Right atrium auricular region (tissue), 2 donors: Measurements from ENCODE around the gene MTG2. TPM values are rescaled to one million over a fixed set of nuclear protein-coding genes. Genes with fewer than 3 reads are reported as not detected.

Experiments
- DNase-seq: peaks from one replicate; pipeline ENCODE4 v3.0.0-alpha.2; 2019; ENCODE audit warnings: low spot score
- H3K27ac ChIP-seq, 2 donors: fragments of 200-600 bp; sonication (generic); 1 replicate in 1 of 2; 2 replicates in 1 of 2; pipeline ENCODE4 v1.5.1; 2016 to 2019
- H3K27me3 ChIP-seq, 2 donors: fragments of 200-600 bp; sonication (generic); one replicate each; pipeline versions ENCODE4 v1.5.1 to v1.6.0; 2017 to 2019
- H3K36me3 ChIP-seq: fragments of 200-600 bp; sonication (generic); one replicate; pipeline ENCODE4 v1.5.1; 2016
- H3K4me1 ChIP-seq, 2 donors: fragments of 200-600 bp; sonication (generic); one replicate each; pipeline versions ENCODE4 v1.5.1 to v1.6.0; 2017 to 2019
- H3K4me3 ChIP-seq, 2 donors: fragments of 200-600 bp; sonication (generic); 1 replicate in 1 of 2; 2 replicates in 1 of 2; pipeline ENCODE4 v1.5.1; 2017 to 2019; ENCODE audit warnings: mild to moderate bottlenecking in 1 of 2, moderate library complexity in 1 of 2
- H3K9me3 ChIP-seq, 2 donors: fragments of 200-600 bp; sonication (generic); one replicate each; pipeline ENCODE4 v1.5.1; 2019
- total RNA-seq, 2 donors: library from RNA; depleted of rRNA; stranded (reverse); fragments of >200 nt; gene quantifications; one replicate each; pipeline ENCODE4 v1.1.0, GENCODE V29; 2016
- TF ChIP-seq, protein P1 (sequence below), 2 donors: fragments of 200-600 bp; sonication (generic); IDR thresholded peaks; one replicate each; pipeline ENCODE4 v1.5.1; 2019; ENCODE audit warnings: antibody characterized with exemption in 2 of 2

MTG2 gene
- total RNA-seq, 2 donors from 2014 or later: 20.7 to 24.1 TPM

DNA sequence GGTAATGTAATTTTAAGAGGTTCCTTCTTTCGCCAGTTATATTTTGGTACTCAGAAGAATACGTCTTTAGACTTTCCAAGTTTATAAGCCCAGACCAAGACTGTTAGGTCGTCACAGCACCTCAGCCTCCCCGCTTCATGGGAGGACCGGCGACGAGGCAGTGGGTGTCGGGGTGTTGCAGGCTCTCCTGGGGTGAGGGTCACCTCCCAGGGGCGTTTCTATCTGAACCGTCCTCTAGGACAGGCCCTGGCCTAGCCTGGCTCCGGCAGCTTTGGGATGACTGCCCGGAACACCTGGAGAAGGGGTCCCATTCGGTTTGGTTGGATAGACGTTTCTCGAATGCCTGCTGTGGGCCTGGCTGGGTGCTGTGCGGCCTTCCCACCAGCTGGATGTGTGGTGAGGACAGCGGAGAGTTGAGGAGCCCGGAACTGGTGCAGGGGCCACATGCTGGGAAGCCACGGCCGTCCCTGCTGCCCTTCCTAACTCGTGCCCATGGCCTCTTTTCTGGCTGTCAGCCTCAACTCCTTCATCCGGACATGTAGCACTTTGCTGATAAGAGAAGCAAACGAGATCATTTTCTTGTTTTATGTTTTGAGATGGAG is 56.6 kb downstream of the MTG2 start:
- no peaks in the 10 kb centered on the region for H3K36me3 ChIP-seq
- H3K9me3 ChIP-seq: no peaks in the 10 kb centered on the region
- TF ChIP-seq, protein P1, sequence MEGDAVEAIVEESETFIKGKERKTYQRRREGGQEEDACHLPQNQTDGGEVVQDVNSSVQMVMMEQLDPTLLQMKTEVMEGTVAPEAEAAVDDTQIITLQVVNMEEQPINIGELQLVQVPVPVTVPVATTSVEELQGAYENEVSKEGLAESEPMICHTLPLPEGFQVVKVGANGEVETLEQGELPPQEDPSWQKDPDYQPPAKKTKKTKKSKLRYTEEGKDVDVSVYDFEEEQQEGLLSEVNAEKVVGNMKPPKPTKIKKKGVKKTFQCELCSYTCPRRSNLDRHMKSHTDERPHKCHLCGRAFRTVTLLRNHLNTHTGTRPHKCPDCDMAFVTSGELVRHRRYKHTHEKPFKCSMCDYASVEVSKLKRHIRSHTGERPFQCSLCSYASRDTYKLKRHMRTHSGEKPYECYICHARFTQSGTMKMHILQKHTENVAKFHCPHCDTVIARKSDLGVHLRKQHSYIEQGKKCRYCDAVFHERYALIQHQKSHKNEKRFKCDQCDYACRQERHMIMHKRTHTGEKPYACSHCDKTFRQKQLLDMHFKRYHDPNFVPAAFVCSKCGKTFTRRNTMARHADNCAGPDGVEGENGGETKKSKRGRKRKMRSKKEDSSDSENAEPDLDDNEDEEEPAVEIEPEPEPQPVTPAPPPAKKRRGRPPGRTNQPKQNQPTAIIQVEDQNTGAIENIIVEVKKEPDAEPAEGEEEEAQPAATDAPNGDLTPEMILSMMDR (IDR thresholded peaks at IDR 0.05): no peak
- H3K4me3 ChIP-seq: peak overlapping the region; percentile 84 to 95
- H3K4me1 ChIP-seq: peaks cover 0 to 65% of the 10 kb centered on the region in 2 donors
- no peaks in the 10 kb centered on the region for H3K27me3 ChIP-seq
- no peak for DNase-seq
- peak overlapping the region; percentile 92 to 93 for H3K27ac ChIP-seq

DNA sequence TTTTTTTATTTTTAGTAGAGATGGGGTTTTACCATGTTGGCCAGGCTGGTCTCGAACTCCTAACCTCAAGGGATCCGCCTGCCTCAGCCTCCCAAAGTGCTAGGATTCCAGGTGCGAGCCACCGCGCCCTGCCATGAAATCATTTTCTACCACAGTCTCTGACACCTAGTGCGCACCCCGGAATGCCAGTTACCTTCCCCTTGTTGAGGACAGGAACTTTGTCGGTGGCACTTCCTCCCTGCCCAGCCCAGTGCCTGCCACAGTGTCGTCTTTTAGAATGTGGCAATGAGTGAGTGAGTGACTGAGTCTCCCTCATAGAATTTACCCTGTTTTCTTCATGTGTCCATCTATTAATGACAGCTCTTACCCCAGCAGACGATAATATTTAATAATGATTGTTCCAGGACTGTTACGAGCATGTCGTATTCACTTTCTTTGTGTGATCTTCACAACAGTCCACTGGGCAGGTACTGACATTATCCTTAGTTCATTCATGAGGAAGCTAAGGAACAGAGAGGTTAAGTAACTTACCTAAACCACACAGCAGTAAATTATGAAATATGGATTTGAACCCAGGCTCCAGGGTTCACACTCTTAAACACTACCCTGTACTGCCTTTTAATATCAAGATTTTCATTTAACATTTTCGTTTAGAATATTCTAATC is 57.3 kb downstream of the MTG2 start:
- no peaks in the 10 kb centered on the region for H3K36me3 ChIP-seq
- H3K9me3 ChIP-seq: no peaks in the 10 kb centered on the region
- H3K4me3 ChIP-seq: no peak overlapping the region
- H3K4me1 ChIP-seq: peaks cover 0 to 68% of the 10 kb centered on the region in 2 donors
- TF ChIP-seq, protein P1 (IDR thresholded peaks at IDR 0.05): no peak
- peak overlapping the region; percentile 92 to 93 for H3K27ac ChIP-seq
- no peak for DNase-seq
- no peaks in the 10 kb centered on the region for H3K27me3 ChIP-seq

DNA sequence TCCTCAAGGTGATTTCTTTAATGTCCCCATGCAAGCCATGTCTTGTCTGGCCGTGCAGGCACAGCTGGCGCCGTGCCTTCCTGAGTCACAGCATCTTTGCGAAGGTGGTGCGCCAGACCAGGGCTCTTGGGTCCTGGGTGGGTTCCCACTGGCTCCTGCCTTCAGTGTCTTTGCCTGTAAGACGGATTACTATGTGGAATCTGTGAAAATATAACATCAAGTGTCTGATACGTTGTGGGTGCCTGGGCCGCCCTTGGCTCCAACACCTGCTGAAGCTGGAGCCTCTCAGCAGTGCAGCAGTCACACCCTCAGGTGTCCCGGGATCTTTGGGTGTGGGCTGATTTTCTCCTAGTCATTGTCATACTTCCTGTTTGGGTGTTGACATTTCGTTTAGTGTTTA is 58.7 kb downstream of the MTG2 start:
- no peaks in the 10 kb centered on the region for H3K36me3 ChIP-seq
- no peaks in the 10 kb centered on the region for H3K27me3 ChIP-seq
- TF ChIP-seq, protein P1 (IDR thresholded peaks at IDR 0.05): no peak
- H3K4me1 ChIP-seq: peaks cover 0 to 75% of the 10 kb centered on the region in 2 donors
- peak overlapping the region; percentile 48 to 92 for H3K27ac ChIP-seq
- no peak for DNase-seq
- H3K4me3 ChIP-seq: no peak overlapping the region
- H3K9me3 ChIP-seq: no peaks in the 10 kb centered on the region

DNA sequence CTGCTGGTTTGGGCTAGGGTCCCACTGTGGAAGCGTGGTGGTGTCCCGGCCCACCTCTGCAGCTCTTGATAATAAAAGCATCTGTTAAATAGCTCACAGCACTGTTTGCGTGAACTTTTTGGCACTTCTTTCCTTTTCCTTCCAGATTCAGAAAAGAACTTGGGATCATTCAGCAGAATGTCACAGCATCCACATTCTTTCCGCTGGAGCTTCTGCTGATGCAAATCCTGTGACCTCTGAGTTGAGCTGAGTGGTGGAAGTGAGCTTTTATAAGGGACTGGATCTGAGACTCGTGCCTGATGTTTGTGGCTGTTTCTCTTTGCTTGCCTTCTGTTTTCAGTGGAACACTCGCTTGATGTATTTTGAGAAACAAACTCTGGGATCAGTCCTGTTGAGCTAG is 59.3 kb downstream of the MTG2 start:
- H3K4me1 ChIP-seq: peaks cover 0 to 77% of the 10 kb centered on the region in 2 donors
- no peaks in the 10 kb centered on the region for H3K27me3 ChIP-seq
- H3K4me3 ChIP-seq: no peak overlapping the region
- H3K9me3 ChIP-seq: no peaks in the 10 kb centered on the region
- peak overlapping the region; percentile 48 to 92 for H3K27ac ChIP-seq
- H3K36me3 ChIP-seq: no peaks in the 10 kb centered on the region
- DNase-seq: no peak
- TF ChIP-seq, protein P1 (IDR thresholded peaks at IDR 0.05): no peak

DNA sequence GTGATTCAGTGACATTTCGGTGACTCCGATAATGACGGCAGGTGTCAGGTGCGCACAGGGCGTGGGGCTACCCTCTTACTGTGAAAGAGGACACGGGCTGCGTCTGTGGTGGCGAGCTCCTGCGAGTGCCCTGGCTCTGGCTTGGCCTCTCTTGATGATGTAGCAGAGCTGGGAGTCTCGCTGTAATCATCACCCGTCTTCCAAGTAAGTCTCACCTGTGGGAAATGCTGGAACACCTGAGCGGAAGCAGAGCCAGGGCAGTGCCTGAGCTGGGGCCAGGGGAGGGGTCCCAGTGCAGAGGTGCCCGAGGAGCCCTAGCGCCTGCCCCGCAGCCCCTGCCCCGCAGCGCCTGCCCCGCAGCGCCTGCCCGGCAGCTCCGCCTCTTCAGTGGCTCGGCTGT is 60.3 kb downstream of the MTG2 start:
- peaks cover 0 to 77% of the 10 kb centered on the region in 2 donors for H3K4me1 ChIP-seq
- DNase-seq: no peak
- peak overlapping the region in 1 of 2 donors; percentile 92 for H3K27ac ChIP-seq
- H3K27me3 ChIP-seq: no peaks in the 10 kb centered on the region
- H3K9me3 ChIP-seq: no peaks in the 10 kb centered on the region
- TF ChIP-seq, protein P1 (IDR thresholded peaks at IDR 0.05): no peak
- H3K36me3 ChIP-seq: no peaks in the 10 kb centered on the region
- H3K4me3 ChIP-seq: no peak overlapping the region
